ENCODE data around the gene GPR50. TPM values are rescaled to one million over a fixed set of nuclear protein-coding genes. Genes with fewer than 3 reads are reported as not detected.

GPR50 gene
- total and polyA plus RNA-seq, 10 of the 15 experiments (the other 5 are each of a cell fraction or from before 2014, with no cell fraction given): 0.03 to 0.08 (median 0.04) TPM; not detected in 7

DNA sequence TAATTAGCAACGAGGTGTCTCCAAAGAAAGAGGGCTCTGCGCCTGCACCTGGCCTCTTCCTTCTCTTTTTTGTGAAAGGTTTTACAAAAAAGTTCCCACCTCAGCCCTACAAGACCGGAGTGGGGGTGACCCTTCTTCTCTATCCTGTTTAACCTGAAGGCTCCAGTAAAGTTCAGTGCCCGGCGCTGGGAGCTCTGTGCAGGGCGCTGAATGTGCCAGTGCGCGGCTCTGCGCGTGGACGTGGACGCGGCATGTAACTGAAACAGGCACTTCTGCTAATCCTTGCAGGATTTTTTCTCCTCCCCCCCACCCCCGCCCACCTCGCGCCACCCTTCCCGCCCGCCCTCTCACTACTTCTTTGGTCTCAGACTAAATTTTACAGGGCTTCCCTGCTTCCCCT lies 2.4 kb downstream of the GPR50 start:
- ChIA-PET RAD21 (ENCODE audit: unreplicated experiment) (no interaction called here), CTCF (no interaction called here), POLR2A (no interaction called here), SMC1A (ENCODE audit: uncharacterized antibody, unreplicated experiment) (no interaction called here)
- Histone ChIP-seq H3K4me2 (ENCODE audit: control insufficient read depth, insufficient read depth) (no peak overlapping the region), H3K9me3 (replicated peaks; ENCODE audit: control insufficient read depth, insufficient read depth, low read length) (no peaks in the 10 kb centered on the region; the same call in 2 of the 3 replicates), H3K4me3 (no peak overlapping the region), H3K36me3 (ENCODE audit: control insufficient read depth in 2 of 2, insufficient read depth in 2 of 2, low read length in 1 of 2) (no peaks in the 10 kb centered on the region), H3K79me2 (ENCODE audit: control insufficient read depth, insufficient read depth, low read length) (no peaks in the 10 kb centered on the region), H3K27ac (ENCODE audit: control insufficient read depth, insufficient read depth) (no peak overlapping the region), H3K4me1 (ENCODE audit: control insufficient read depth, insufficient read depth, low read length) (no peaks in the 10 kb centered on the region), H3K27me3 (replicated peaks in 1 of 2; ENCODE audit: control insufficient read depth in 2 of 2, insufficient read depth in 2 of 2, low read length in 1 of 2) (no peaks in the 10 kb centered on the region; a peak in 3 of 4 replicates), H4K20me1 (ENCODE audit: control insufficient read depth, insufficient read depth) (no peaks in the 10 kb centered on the region), H2AFZ (ENCODE audit: control insufficient read depth, low read depth, low read length) (no peak overlapping the region), H3K9ac (ENCODE audit: control insufficient read depth, insufficient read depth, low read length) (no peak overlapping the region)
- intact Hi-C loops (cut with micrococcal nuclease; ENCODE audit: unreplicated experiment): no loop called here
- no TSS peak for BruUV-seq (replicated peaks)
- 36% methylated on average over 13 of the region's 18 CpGs for WGBS (ENCODE audit: insufficient coverage, insufficient replicate concordance, low lambda C conversion rate, missing lambda C conversion rate)
- TF ChIP-seq SIX5 (IDR thresholded peaks at IDR 0.05; ENCODE audit: low read depth, low read length, severe bottlenecking): no peak
- TF ChIP-seq, protein P1, sequence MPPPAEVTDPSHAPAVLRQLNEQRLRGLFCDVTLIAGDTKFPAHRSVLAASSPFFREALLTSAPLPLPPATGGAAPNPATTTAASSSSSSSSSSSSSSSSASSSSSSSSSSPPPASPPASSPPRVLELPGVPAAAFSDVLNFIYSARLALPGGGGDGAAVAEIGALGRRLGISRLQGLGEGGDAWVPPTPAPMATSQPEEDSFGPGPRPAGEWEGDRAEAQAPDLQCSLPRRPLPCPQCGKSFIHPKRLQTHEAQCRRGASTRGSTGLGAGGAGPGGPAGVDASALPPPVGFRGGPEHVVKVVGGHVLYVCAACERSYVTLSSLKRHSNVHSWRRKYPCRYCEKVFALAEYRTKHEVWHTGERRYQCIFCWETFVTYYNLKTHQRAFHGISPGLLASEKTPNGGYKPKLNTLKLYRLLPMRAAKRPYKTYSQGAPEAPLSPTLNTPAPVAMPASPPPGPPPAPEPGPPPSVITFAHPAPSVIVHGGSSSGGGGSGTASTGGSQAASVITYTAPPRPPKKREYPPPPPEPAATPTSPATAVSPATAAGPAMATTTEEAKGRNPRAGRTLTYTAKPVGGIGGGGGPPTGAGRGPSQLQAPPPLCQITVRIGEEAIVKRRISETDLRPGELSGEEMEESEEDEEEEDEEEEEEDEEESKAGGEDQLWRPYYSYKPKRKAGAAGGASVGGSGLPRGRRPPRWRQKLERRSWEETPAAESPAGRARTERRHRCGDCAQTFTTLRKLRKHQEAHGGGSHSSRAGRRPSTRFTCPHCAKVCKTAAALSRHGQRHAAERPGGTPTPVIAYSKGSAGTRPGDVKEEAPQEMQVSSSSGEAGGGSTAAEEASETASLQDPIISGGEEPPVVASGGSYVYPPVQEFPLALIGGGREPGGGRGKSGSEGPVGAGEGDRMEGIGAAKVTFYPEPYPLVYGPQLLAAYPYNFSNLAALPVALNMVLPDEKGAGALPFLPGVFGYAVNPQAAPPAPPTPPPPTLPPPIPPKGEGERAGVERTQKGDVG (CRISPR knock-in tag; IDR thresholded peaks at IDR 0.05): no peak
- no peak for TF ChIP-seq TBL1XR1 (IDR thresholded peaks at IDR 0.05; ENCODE audit: low read depth, low read length)
- TF ChIP-seq SMC3 (IDR thresholded peaks at IDR 0.05; ENCODE audit: borderline replicate concordance, low read length): no peak
- TF ChIP-seq, protein P2, sequence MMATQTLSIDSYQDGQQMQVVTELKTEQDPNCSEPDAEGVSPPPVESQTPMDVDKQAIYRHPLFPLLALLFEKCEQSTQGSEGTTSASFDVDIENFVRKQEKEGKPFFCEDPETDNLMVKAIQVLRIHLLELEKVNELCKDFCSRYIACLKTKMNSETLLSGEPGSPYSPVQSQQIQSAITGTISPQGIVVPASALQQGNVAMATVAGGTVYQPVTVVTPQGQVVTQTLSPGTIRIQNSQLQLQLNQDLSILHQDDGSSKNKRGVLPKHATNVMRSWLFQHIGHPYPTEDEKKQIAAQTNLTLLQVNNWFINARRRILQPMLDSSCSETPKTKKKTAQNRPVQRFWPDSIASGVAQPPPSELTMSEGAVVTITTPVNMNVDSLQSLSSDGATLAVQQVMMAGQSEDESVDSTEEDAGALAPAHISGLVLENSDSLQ (IDR thresholded peaks at IDR 0.05): no peak
- TF ChIP-seq RAD21 (IDR thresholded peaks at IDR 0.05; ENCODE audit: insufficient read depth, low read depth, low read length): no peak
- TF ChIP-seq HCFC1 (IDR thresholded peaks at IDR 0.05; ENCODE audit: low read length): no peak
- no peak for TF ChIP-seq MYB (IDR thresholded peaks at IDR 0.05; ENCODE audit: borderline replicate concordance, low read depth, low read length)
- no peak for TF ChIP-seq MTA2 (IDR thresholded peaks at IDR 0.05; ENCODE audit: low read depth)
- no peak for TF ChIP-seq PML (IDR thresholded peaks at IDR 0.05; ENCODE audit: low read length)
- TF ChIP-seq MYC (IDR thresholded peaks at IDR 0.05; ENCODE audit: insufficient read depth, insufficient read length, insufficient replicate concordance, low read length, severe bottlenecking): no peak
- TF ChIP-seq YY1 (IDR thresholded peaks at IDR 0.05; ENCODE audit: low read depth, low read length): no peak
- no peak for TF ChIP-seq PAX5 (IDR thresholded peaks at IDR 0.05; ENCODE audit: borderline replicate concordance, low read depth, low read length)
- TF ChIP-seq POU2F2 (IDR thresholded peaks at IDR 0.05; ENCODE audit: borderline replicate concordance, low read depth, low read length): no peak
- TF ChIP-seq, protein P3, sequence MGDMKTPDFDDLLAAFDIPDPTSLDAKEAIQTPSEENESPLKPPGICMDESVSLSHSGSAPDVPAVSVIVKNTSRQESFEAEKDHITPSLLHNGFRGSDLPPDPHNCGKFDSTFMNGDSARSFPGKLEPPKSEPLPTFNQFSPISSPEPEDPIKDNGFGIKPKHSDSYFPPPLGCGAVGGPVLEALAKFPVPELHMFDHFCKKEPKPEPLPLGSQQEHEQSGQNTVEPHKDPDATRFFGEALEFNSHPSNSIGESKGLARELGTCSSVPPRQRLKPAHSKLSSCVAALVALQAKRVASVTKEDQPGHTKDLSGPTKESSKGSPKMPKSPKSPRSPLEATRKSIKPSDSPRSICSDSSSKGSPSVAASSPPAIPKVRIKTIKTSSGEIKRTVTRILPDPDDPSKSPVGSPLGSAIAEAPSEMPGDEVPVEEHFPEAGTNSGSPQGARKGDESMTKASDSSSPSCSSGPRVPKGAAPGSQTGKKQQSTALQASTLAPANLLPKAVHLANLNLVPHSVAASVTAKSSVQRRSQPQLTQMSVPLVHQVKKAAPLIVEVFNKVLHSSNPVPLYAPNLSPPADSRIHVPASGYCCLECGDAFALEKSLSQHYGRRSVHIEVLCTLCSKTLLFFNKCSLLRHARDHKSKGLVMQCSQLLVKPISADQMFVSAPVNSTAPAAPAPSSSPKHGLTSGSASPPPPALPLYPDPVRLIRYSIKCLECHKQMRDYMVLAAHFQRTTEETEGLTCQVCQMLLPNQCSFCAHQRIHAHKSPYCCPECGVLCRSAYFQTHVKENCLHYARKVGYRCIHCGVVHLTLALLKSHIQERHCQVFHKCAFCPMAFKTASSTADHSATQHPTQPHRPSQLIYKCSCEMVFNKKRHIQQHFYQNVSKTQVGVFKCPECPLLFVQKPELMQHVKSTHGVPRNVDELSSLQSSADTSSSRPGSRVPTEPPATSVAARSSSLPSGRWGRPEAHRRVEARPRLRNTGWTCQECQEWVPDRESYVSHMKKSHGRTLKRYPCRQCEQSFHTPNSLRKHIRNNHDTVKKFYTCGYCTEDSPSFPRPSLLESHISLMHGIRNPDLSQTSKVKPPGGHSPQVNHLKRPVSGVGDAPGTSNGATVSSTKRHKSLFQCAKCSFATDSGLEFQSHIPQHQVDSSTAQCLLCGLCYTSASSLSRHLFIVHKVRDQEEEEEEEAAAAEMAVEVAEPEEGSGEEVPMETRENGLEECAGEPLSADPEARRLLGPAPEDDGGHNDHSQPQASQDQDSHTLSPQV (IDR thresholded peaks at IDR 0.05): no peak
- no peak for TF ChIP-seq BHLHE40 (IDR thresholded peaks at IDR 0.05; ENCODE audit: borderline replicate concordance in 1 of 2, low read depth in 2 of 2, low read length in 1 of 2)
- FAIRE-seq (no peak), DNase-seq (ENCODE audit: low read depth, low spot score) (no peak), ATAC-seq (no peak)
- in situ Hi-C loops (cut with MboI): no loop called here
